ENCODE results near the gene PDE9A. TPM values are rescaled to one million over a fixed set of nuclear protein-coding genes. Genes with fewer than 3 reads are reported as not detected.

Gene PDE9A
- total and polyA plus RNA-seq, 2 of the 4 experiments (the other 2 are of a cell fraction), result 0.89 to 0.90 TPM

DNA sequence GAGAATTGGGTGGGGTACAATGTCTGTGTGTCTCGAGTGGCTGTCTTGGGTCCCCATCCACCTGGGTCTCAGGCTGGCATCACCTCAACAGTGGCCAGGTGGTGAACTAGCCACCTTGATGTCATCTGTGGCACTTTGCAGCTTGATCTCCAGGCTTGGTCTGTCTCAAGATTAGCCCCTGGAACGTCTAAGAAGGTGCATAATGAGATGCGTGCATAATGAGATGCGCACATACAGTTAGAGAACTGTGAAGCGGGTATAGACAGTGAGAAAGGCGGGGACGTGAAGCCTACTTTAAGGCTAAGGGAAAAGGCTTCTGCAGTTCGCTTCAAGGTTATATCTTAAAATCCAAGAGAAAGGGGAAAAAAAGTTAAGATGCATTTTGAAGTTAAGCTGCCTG, 127.2 kb downstream of the PDE9A start:
- Histone ChIP-seq H3K9me1 (ENCODE audit: insufficient read depth, low read length) (no peaks in the 10 kb centered on the region), H2AK5ac (ENCODE audit: low read depth, low read length) (no peak overlapping the region), H3K36me3 (ENCODE audit: control insufficient read depth, insufficient read depth, low read length) (no peaks in the 10 kb centered on the region), H3K18ac (ENCODE audit: low read depth, low read length) (no peak overlapping the region), H3K4me3 (ENCODE audit: insufficient read depth, low read depth, low read length) (no peak overlapping the region), H2BK5ac (ENCODE audit: low read depth, low read length, poor library complexity, severe bottlenecking) (no peak overlapping the region), H4K91ac (ENCODE audit: insufficient read depth, low read depth, low read length) (no peak overlapping the region), H4K5ac (ENCODE audit: low read depth, low read length) (no peak overlapping the region), H3K9me3 (ENCODE audit: control insufficient read depth, insufficient read depth, low read length) (no peaks in the 10 kb centered on the region), H3K27me3 (ENCODE audit: control insufficient read depth, insufficient read depth, low read length) (peaks cover 48% of the 10 kb centered on the region), H3K9ac (ENCODE audit: low read depth, low read length) (no peak overlapping the region), H3K4ac (ENCODE audit: low read depth, low read length) (no peak overlapping the region), H2AK9ac (replicated peaks; ENCODE audit: low read depth, low read length, poor library complexity) (no peak overlapping the region), H3K27ac (ENCODE audit: insufficient read depth, low read length) (no peak overlapping the region), H4K8ac (ENCODE audit: low read depth in 2 of 2, low read length in 2 of 2) (no peak overlapping the region), H3K14ac (replicated peaks; ENCODE audit: low read depth, low read length) (no peak overlapping the region), H4K20me1 (ENCODE audit: insufficient read depth, low read length) (no peaks in the 10 kb centered on the region), H2BK20ac (ENCODE audit: low read depth, low read length) (no peak overlapping the region), H2BK15ac (ENCODE audit: low read depth, low read length) (no peak overlapping the region), H3K4me2 (ENCODE audit: low read depth, low read length) (no peak overlapping the region), H3K4me1 (ENCODE audit: control insufficient read depth, insufficient read depth, low read length) (no peaks in the 10 kb centered on the region), H3K79me1 (ENCODE audit: low read depth in 1 of 2, low read length in 2 of 2) (no peaks in the 10 kb centered on the region), H2AFZ (replicated peaks; ENCODE audit: low read length, poor library complexity) (no peak overlapping the region), H3K23ac (ENCODE audit: low read depth, low read length) (no peak overlapping the region), H3K56ac (ENCODE audit: extremely low read depth, insufficient read depth, low read length) (no peak overlapping the region), H2BK120ac (ENCODE audit: low read depth, low read length) (no peak overlapping the region)
- WGBS, 2 experiments (ENCODE audit: extremely low coverage in 2 of 2, insufficient read length in 1 of 2), result 0% methylated on average over 1 of the region's 8 CpGs; no CpG with 5 or more reads in 1 of the 2 experiments
- in situ Hi-C loops (cut with MboI; ENCODE audit: low sequenced_read_pairs) (loop anchor here (10.0 kb wide), 1 partner anchor 196 kb away; no protein-coding TSS in a partner anchor), intact Hi-C loops (cut with micrococcal nuclease) (no loop called here), dilution Hi-C loops (cut with HindIII; ENCODE audit: low sequenced_read_pairs, unreplicated experiment) (no loop called here)
- no peak for TF ChIP-seq MXI1 (IDR thresholded peaks at IDR 0.05; ENCODE audit: borderline replicate concordance, low read depth, low read length)
- TF ChIP-seq MAZ (IDR thresholded peaks at IDR 0.05; ENCODE audit: borderline replicate concordance, low read depth, low read length), result no peak
- no peak for TF ChIP-seq RAD21 (IDR thresholded peaks at IDR 0.05; ENCODE audit: low read length)
- ChIA-PET POLR2A (ENCODE audit: unreplicated experiment) (no interaction called here), CTCF (no interaction called here)
- ATAC-seq (ENCODE audit: low read depth) (no peak), DNase-seq (no peak)
- no TSS peak for BruUV-seq (replicated peaks)
